Testis (tissue), 2 donors: ENCODE measurements around the gene CLMN.

Experiments used
- POLR2A ChIP-seq: fragments of 450-650 bp; IDR thresholded peaks from one replicate; pipeline ENCODE4 v1.6.1; 2017; ENCODE audit warnings: antibody characterized with exemption, mild to moderate bottlenecking, moderate library complexity
- TF ChIP-seq, protein P1 (sequence below), 3 experiments: fragments of 450-650 bp in 2 of 3; fragments of 200-600 bp in 1 of 3; sonication (generic) in 1 of 3; IDR thresholded peaks; one replicate each; pipeline ENCODE4 v1.5.1; 2016 to 2019; ENCODE audit warnings: antibody characterized with exemption in 3 of 3, mild to moderate bottlenecking in 2 of 3, moderate library complexity in 1 of 3

DNA sequence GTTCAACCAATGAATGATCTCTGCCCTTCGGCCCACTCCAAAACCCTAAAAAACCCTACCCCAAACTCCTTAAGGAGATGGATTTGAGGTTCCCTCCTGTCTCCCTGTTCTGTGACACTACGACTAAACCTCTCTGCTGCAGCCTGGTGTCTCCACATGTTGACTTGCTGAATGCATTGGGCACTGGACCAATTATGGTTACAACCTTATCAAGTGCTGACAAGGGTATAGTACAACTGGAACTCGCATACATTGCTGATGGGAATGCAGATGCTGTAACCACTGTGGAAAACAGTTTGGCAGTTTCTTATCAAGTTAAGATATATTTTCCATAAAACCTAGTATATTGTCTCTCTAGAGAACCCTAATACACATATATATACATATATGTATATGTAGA, 156.0 kb downstream of the CLMN start:
- TF ChIP-seq, protein P1, sequence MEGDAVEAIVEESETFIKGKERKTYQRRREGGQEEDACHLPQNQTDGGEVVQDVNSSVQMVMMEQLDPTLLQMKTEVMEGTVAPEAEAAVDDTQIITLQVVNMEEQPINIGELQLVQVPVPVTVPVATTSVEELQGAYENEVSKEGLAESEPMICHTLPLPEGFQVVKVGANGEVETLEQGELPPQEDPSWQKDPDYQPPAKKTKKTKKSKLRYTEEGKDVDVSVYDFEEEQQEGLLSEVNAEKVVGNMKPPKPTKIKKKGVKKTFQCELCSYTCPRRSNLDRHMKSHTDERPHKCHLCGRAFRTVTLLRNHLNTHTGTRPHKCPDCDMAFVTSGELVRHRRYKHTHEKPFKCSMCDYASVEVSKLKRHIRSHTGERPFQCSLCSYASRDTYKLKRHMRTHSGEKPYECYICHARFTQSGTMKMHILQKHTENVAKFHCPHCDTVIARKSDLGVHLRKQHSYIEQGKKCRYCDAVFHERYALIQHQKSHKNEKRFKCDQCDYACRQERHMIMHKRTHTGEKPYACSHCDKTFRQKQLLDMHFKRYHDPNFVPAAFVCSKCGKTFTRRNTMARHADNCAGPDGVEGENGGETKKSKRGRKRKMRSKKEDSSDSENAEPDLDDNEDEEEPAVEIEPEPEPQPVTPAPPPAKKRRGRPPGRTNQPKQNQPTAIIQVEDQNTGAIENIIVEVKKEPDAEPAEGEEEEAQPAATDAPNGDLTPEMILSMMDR (IDR thresholded peaks at IDR 0.05): no peak
- TF ChIP-seq POLR2A: no peak
